Right lung (tissue), 5 donors: ENCODE data around the gene GRK3. TPM values are rescaled to one million over a fixed set of nuclear protein-coding genes. Genes with fewer than 3 reads are reported as not detected.
"Not testable (repeated sequence)": the region's sequence is repeated elsewhere in the genome, so short reads cannot be mapped to it uniquely, and the experiment has no call there.

Experiments
- DNase-seq, 2 donors: peaks; one replicate each; pipeline ENCODE4 v3.0.0-alpha.2; 2013
- polyA plus RNA-seq, 5 donors: library from polyadenylated mRNA; unstranded; fragments of 120-200 nt; gene quantifications; one replicate each; pipeline versions ENCODE4 v1.2.1 to v1.2.3, GENCODE V29; 2013; ENCODE audit warnings: inconsistent platforms in 1 of 5, low replicate concordance in 1 of 5; ENCODE audit not compliant: insufficient read length in 5 of 5, insufficient read depth in 1 of 5

GRK3 gene
- polyA plus RNA-seq, 5 donors: 14.2 to 25.3 (median 20.4) TPM

GRCh38 chr22:25625747-25626623, 61.5 kb downstream of the GRK3 start:
- not testable (repeated sequence) for DNase-seq

GRCh38 chr22:25626624-25626990, 62.1 kb downstream of the GRK3 start:
- no peak for DNase-seq

DNA sequence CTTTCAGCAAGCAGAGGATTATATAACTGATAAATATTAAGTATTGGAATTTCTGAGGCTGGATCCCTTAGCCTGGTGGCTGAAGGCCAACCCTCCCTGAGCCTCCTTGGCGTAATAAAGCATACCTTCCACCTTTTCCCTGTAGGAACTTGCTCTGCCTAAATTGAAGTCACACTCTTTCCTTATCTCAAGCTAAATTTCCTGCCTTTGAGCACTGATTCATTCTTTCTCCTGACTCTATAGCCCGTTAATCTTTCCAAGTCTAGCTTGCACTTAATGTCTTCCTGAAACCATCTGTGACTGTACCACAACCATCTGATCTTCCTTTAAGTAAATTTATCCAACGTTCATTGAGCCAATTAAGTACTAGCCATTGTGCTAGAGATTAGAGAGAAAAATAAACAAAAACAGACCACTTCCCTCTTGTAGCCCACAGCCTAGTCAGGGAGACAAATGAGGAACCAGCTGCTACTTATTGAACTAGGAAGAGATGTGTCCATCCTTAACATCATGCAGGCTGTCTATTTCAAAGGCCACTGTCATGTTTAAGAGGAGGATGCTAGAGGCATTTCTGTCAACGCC, 62.9 kb downstream of the GRK3 start:
- DNase-seq: no peak

DNA sequence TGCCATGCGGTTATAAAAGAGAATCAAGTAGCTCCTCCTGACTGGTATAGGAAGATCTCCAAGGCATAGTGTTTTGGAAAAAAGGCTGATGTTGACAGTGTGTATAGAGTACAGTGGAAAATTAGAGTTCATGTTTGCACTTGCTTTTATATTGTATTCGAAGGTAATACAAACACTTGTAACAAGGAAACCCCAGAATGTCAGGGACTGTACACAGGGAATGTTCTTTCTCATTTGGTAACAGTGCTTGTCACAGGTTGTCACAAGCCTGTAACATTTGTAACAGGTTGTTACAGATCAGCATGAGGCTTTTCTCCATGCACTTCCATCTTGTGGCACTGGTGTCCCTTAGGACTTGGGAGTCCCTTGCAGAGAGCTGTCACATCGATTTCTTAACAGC, 64.0 kb downstream of the GRK3 start:
- DNase-seq: no peak

GRCh38 chr22:25629613-25630012, 65.1 kb downstream of the GRK3 start:
- no peak for DNase-seq

DNA sequence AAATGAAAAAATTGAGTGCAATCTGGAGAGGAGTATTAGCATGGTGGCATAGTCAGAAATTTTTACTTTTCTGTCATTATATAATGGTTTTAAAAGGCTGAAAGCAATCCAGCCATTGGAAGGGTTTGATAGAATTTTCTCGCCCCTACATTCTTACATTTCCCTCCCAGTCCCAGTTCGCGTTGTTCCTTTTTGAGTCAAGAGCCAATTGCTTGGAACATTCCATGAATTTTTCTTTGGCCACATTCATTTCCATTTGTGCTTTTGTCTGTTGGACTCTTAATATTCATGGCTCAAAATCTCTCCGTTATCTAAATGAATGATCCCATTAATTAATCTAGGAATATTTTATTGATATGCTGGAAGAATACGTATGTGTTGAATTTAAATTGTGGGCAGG, 66.0 kb downstream of the GRK3 start:
- DNase-seq: no peak

- DNase-seq: no peak
These were observed 71.8 kb downstream of the GRK3 start for GRCh38 chr22:25636323-25636722.

DNA sequence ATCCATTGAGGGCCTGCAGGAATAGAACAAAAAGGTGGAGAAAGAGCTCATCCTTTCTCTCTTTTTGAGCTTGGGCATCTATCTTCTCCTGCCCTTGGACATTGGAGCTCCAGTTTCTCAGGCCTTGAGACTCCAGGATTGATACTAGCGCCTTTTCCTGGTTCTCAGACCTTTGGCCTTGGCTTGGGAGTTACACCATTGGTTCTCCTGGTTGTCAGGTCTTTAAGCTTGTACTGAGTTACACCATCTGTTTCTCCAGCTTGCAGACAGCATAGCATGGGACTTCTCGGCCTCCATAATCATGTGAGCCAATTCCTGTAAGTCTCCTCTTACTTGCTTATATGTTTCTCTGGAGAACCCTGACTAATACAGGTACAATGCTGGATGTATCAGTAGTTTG, 72.6 kb downstream of the GRK3 start:
- DNase-seq: no peak

- no peak for DNase-seq
These were observed 73.2 kb downstream of the GRK3 start for GRCh38 chr22:25637672-25638071.

GRCh38 chr22:25638638-25639037, 74.2 kb downstream of the GRK3 start:
- no peak for DNase-seq

GRCh38 chr22:25641650-25642049, 77.2 kb downstream of the GRK3 start:
- DNase-seq: no peak

DNA sequence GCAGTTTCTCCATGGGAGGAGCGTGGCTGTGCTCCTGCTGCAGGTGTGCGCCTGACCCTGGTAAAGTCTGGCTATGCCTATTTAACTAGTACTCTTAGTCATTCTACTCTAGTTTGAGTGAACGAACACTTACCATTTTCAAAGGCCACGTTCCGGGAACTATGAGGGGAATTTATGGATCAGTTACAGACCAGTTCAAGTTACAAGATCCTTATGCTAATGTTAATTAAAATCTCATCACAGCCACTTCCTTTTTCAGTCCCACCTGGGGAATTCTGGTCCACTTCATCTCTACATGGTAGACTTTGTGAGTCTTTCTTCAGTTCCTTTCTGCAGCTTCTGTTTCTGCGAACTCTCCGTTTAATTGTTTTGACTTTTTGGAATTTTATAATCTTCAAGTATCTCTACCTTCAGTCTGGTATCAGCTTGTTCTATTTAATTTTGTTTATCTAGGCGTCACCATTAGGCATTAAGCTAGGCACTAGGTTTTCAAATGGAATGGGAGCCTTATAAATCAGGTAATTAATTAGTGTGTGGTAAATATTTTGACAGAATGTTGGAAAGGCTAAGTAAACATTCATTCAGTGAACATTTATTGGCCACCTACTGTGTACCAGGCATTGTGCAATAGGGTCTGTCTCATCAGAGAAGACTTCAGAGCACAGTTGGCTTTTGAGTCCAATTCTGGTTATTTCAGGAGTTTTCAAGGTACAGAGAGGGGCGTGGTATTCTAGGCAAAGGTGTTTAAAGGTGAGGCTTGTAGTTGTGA, 78.9 kb downstream of the GRK3 start:
- DNase-seq: no peak

- no peak for DNase-seq
These were observed 79.6 kb downstream of the GRK3 start for GRCh38 chr22:25644122-25644521.

DNA sequence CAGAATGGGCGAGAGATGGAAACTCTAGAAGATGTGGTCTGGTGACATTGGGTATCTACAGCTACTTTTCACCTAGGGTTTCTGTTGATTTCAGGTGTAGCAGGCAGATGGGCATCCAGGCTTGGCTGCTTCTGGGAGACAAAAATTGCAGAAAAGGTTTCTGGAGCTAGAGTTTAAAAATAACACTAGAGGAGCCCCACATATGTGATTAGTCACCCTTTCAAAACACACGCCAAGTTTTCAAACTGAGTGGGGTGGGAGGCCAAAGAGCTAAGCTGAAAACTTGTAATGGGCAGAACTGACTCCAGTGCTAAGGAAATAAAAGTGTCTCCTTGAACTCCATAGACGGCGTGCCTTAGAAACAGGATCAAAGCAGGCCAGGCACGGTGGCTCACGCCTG, 80.8 kb downstream of the GRK3 start:
- no peak for DNase-seq

GRCh38 chr22:25645964-25646363, 81.5 kb downstream of the GRK3 start:
- DNase-seq: no peak

GRCh38 chr22:25650833-25651232, 86.4 kb downstream of the GRK3 start:
- DNase-seq: no peak

DNA sequence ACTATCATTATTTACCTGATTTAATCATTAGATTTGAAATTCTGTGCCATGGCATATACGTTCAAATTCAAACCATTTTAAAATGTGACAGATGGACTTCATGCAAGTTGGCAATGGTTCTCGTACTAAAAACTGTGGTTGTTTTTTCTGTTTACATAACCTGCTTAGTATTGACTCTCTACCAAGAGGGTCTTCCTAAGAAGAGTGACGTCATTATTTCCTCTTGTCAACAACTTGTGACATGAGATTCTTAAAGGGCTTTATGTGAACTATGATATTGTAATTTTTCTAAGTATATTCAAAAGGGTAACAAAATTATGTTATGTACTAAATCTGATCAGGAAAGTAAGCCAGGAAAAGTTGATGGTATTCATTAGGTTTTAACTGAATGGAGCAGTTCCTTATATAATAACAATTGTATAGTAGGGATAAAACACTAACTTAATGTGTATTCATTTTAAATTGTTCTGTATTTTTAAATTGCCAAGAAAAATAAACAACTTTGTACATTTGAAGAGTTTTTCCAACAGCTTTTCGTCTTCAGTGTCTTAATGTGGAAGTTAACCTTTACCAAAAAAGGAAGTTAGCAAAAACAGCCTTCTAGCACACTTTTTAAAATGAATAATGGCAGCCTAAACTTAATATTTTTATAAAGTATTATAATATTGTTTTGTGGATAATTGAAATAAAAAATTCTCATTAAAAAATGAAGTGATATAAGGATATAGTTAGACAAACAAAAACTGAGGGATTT, 87.0 kb downstream of the GRK3 start:
- DNase-seq: no peak

DNA sequence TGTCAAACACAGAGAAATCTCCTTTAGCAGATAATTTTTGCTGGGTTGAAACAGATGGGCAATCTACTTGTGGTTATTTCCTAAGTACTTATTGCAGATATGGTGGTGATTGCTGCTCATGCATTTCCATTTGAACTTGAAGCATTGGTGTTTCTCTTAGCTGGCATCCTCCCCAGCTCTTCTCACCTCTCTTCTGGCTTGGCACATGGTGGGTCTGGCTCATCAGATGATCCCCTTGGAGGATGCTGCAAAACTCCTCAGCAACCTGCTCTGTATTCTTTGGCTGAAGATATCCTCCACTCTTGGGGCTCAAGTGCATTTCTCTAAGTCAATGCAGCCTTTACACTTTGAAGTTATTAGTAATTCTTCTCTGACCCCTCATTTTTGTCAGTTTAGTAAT, 90.2 kb downstream of the GRK3 start:
- DNase-seq: no peak

- no peak for DNase-seq
These were observed 91.0 kb downstream of the GRK3 start for GRCh38 chr22:25655371-25655935.

- no peak for DNase-seq
These were observed 92.2 kb downstream of the GRK3 start for GRCh38 chr22:25656724-25657123.

DNA sequence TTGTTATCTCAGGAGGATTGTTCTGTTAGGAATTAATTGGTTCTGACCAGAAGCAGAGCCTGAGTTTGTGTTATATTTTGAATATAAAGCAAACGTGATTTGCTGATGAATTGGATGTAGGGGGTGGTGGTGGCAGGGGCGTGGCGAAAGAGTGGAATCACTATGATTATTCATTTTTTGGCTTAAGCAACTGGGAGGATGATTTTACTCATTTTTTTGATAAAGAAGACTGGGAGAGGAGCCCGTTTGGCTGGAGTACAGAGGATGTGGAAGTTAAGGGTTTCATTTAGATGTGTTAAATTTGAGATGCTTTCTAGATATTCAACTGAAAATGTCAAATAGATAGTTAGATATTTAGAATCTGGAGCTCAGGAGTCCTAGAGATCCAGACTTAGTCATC, 94.2 kb downstream of the GRK3 start:
- no peak for DNase-seq

- DNase-seq: no peak
These were observed 94.9 kb downstream of the GRK3 start for GRCh38 chr22:25659413-25659812.
